Posterior cingulate gyrus (tissue), 11 donors: Measurements from ENCODE around the gene SACM1L.
"Not testable (repeated sequence)": the region's sequence is repeated elsewhere in the genome, so short reads cannot be mapped to it uniquely, and the experiment has no call there.

Experiments
- DNase-seq, 10 donors: peaks; one replicate each; pipeline versions ENCODE4 v3.0.0 to v3.0.0-alpha.2; 2020 to 2021; ENCODE audit warnings: mixed read lengths in 3 of 10
- intact Hi-C: fragments of 100-400 bp; cut with DNase I; formaldehyde crosslinking; loops from one replicate; pipeline ENCODE4 v1.15.1; 2023

The SACM1L gene

DNA sequence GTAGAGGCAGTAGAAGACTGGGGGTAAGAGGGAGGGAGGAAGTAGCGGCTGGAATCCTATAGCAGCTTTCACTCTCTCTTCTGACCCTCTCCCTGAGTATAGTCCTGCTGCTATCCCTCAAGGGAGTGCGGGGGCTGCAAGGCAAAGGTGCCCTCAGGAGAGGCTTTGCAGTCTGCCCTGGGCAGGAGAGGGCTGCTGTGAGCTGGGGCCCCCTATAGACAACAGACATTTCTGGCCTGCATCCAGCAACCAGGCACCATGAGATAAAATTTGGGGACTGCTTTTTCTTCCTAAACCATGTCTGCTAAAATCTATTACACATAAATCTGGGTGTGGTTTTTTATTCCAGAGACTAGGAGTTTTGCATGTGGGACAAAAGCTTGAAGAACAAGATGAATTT, 48.0 kb downstream of the SACM1L start:
- no peak for DNase-seq
- intact Hi-C loops: no loop called here

DNA sequence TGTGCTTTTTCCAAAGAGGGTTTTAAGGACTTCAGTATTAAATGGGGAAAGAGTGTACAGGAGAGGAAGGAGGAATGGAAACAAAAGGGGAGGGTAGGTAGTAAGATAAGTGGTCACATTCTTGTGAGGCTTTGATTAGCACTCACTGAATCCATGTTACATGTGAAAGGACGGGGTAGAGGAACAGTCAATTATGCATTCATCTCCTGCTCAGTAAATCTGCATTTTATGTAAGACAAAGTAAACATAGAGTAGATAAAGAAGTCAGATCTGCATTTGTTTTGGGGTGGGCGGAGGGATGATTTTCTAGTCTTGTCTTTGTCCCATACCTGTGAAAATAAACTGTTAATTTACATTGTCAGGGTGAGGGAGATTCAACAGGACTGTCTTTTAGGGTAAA, 50.8 kb downstream of the SACM1L start:
- no peak for DNase-seq
- intact Hi-C loops: no loop called here

DNA sequence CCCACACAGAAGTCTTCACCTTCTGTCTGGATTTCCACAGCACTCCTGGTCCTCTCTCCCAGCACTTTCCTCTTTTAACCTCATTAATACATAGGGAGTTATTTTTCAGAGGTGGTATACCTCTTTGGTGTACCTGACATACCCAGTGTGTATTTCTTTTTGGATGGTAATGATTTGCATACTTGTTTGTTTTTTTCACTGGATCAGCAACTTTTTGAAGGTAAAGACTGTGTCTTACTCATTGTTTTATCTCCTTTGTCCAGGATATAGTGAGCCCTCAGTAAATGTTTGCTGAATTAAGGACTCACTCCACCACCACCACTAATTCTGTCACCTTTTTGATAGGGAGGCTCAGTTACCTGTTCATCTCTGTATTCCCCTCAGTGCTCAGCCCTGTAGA, 52.1 kb downstream of the SACM1L start:
- intact Hi-C loops: no loop called here
- no peak for DNase-seq

DNA sequence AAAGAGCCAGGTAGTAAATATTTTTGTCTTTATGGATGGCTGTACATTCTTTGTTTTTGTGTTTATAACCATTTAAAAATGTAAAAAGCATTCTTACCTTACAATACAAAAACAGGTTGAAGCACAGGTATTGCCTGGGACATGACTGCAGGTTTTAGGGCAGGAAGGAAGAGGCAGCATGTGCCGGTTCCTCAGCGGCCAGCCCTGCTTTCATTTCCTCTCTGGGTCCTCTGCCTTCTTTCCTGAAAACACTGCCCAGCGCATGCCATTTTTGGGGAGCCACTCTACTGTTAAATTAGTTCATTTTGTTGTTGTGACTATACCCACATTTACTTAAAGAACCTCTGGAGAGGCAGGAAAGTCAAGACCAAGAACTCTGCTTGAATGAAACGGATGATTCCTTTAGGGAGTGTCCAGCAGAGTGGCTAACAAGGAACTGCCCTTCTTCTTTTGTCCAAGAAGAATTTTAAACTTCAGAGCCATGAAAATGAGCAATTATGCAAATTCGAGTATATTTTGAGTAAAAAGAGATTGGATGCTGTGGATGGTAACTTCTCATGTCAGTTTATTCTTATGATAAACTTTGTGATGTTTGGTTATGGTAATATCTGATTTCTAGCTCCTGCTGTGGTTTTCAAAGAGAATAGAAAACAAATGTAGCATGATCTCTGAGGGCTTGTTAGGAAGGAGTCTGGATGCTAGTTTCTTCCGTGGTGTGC, 52.7 kb downstream of the SACM1L start:
- DNase-seq: no peak
- intact Hi-C loops: no loop called here

DNA sequence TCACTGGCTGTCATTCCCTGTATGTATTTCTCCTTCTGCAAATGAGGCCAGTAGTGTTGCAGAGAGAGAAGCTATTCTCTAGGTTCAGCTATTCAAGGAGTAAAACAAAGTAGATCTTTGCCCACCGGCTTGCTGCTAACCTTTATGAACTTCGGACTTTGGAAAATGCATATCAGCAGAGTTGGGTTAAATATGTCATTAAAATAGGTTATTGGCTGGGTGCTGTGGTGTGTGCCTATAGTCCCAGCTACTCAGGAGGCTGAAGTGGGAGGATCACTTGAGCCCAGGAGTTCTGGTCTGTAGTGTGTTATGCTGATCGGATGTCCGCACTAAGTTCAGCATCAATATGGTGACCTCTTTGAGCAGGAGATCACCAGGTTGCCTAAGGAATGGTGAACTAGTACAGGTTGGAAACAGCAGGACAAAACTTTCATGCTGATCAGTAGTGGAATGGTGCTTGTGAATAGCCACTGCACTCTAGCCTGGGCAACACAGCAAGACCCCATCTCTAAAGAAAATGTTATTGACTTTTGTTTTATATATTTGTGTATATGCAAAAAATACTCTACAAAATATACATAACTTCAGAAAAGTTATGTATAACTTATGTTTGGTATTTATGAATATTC, 53.4 kb downstream of the SACM1L start:
- intact Hi-C loops: no loop called here
- no peak for DNase-seq

DNA sequence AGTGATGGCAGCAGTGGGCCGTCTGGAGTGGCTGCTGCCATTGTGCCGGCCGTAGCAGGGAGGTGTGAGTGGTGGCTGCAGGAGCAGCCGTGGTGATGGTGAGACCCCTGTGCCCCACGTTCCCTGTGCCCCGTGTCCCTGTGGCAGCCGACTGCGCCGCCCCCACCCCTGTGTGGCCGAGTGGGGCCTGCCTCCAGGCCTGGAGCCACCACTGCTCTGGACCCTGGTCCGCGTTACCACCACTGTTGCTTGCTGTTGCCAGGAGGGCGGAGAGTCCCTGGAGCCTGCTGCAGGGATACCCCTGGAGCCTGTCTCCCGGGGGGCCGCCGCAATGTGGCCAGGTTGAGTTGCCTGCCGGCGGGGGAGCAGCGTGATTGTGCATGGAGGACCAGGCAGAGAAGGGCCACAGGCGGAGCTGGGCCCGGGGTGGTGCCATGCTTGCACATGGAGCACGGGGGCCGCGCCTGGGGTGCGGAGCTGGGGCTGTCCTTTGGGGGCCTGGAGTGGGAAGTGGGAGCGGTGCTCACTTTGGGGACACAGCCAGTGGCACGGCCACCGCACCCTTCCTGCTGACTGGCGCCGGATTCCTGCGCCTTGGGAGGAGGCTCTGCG, 57.1 kb downstream of the SACM1L start:
- intact Hi-C loops: no loop called here
- peak in 1 of 10 donors; percentile 83 for DNase-seq

DNA sequence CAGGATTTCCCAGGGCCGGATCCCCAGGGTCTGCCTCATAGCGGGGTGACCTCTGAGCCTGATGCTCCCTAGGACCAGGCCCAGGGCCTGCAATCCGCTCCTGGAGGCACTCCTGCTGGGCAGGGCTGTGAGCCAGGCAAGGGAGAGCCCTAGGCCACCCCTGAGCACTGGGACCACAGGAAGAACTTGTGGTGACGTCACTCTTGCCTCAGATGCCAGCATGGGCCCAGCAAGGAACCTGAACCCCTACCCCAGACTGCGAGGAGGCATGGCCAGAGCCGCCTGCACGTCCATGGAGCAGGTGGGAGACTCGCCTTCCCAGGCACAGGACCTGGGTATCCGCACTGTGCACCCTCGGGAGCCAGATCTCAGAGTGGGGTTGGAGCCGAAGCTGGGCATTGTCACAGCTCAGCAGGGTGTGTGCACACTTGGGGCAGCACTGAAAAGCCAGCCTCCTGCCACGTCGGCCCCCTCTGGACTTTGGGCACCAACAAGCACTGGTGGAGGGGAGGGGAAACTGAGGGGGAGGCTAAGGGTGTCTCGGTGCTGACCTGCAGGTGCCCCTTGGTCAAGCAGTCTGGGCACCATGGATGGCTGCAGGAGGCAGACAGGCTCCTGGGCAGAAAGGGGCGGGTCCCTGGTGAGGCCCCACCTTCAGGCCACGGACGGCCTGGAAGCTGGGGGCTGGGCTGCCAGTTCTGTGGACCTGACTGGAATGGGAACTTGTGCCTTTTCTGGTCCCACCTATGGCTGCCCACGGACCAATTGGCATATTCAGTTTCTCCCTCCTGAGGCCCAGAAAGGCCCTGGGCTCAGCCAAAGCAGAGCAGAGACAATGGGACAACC, 57.8 kb downstream of the SACM1L start:
- peak in 1 of 10 donors; percentile 85 for DNase-seq
- intact Hi-C loops: no loop called here

DNA sequence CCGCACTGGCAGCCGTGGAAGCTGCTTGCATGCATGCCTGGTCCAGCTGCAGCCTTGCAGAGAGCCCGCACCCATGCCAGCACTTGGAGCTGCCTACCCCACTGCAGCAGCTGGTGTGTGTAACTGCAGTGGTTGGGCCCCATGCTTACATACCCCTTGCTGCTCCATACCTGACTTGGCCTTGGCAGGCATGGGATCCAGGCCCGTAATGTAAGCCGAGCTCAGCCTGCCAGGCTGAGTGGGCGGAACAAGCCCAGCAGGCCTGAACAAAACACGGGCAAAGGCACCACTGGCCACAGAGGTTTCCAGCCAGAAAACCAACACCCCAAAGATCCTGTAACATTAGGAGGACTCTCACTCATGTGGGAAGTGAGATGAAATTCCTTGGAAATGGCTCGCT, 58.9 kb downstream of the SACM1L start:
- DNase-seq: no peak
- intact Hi-C loops: no loop called here

DNA sequence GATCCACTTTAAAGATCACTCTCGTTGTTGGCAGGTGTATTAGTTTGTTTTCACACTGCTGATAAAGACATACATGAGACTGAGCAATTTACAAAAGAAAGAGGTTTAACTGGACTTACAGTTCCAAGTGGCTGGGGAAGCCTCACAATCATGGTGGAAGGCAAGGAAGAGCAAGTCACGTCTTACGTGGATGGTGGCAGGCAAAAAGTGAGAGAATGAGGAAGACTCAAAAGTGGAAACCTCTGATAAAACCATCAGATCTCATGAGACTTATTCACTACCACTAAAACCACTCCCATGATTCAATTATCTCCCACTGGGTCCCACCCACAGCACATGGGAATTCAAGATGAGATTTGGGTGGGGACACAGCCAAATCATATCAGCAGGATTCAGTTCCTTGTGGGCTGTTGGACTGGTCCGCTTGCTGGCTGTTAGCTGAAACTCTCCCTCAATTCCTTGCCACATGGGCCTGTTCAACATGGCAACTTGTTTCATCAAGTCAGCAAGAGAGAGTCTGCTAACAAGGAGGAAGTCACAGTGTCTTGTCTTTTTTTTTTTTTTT, 59.9 kb downstream of the SACM1L start:
- intact Hi-C loops, DNase-seq: not testable (repeated sequence)

DNA sequence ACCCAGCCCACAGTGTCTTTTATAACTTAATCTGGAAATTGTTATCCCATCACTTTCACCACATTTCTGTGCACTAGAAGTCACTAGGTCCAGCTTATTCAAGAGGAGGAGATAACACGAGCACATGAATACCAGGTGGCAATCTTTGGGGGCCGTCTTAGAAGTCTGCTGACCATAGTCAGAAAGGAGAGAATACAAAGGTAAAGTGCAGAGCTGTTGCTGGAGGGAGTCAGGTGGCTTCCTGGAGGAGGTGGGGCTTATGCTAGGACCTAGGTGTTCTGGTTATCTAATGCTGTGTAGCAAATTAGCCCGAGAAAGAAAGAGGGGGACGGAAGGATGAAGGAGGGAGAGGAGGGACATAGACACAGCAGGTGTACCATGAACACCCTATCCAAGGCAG, 60.7 kb downstream of the SACM1L start:
- no peak for DNase-seq
- intact Hi-C loops: no loop called here

DNA sequence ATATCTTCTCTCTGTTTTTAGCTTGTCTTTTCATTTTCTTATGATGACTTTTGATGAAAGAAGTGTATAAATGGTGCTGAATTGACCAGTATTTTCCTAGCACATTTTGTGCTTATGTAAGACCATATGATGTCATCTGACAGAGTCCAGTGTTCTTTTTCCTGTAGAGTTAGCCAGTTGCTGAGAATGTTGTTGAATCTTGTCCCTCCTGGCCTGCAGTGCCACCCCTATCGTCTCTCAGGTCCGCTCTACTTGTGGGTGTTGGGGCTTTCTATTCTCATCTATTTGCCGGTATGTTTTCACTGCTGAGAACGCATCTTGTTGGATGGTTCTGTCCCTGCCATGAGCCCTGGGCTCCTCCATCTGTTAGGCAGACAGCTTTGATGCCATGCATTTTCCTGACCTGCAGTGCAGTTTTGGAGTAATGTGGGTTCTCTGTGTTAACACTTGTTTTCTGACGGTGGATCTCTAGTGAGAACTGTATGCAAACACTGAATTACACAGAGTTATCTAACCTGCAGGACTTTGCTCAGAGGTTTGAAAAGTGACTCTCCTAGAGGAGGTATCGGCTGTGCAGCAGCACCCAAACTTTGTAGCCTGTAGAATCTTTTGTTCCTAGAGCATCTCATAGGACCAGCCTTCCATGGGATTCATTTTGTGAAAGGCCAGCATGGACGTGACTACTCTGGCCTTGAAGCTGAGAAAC, 62.5 kb downstream of the SACM1L start:
- intact Hi-C loops: no loop called here
- DNase-seq: no peak

DNA sequence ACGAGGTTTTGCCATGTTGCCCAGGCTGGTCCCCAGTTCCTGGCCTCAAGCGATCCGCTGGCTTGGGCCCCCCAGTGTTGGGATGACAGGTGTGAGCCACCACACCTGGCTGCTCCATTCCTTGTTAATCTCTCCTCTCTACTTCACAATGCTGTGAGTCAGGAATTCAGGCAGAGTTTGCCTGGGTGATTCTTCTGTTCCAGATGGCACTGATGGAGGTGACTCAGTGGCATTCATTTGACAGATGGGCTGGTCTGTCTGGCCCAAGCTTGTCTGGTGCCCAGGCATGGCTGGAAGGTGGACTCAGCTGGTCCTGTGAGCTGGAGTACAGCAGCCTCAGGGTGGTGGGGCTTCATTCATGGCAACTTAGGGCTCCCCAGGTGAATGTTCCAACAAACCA, 63.9 kb downstream of the SACM1L start:
- intact Hi-C loops: no loop called here
- no peak for DNase-seq

DNA sequence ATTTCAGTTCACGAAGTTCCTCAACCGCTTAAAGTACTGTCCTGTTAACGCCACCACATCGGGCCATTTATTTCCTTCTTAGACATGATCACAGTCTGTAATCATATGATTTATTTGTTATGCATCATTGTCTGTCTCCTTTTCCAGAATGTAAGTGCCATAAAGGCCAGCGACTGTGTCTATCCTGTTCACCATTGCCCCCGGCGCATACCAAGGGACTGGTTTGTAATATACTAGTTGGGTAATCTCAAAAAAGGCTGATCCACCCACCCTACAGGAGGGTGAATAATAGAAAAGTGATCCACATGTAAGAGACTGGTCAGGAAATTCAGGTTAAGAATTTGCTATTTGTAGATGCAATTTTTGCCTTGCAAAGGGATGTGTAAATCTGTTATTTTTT, 65.3 kb downstream of the SACM1L start:
- DNase-seq: no peak
- intact Hi-C loops: no loop called here

DNA sequence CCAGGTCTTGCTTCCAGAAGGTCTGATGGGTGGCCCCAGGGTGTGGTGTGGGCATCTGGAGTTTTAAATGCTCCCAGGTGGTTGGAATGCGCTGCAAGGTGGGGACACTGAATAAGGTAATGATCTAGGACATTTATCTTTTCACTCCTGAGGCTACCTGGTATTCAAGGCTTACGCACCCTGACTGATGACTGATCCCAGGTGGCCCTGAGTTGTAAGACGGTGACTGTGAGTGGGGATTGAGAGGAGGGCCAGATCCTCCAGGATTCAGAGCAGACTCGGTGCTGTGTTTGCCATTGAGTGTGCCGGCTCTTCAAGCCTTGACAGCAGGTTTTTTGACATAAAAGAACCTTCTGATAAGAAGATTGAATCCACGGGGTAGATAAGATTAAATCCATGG, 66.9 kb downstream of the SACM1L start:
- DNase-seq: no peak
- intact Hi-C loops: no loop called here

DNA sequence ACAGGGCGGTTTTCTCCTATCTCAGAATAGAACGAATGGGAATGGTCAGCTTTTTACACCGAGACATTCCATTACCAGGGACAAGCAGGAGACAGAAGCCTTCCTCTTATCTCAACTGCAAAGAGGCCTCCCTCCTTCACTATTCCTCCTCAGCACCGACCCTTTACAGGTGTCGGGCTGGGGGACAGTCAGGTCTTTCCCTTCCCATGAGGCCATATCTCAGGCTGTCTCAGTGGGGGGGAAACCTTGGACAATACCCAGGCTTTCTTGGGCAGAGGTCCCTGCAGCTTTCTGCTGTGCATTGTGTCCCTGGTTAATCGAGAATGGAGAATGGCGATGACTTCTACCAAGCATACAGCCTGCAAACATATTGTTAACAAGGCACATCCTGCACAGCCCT, 67.9 kb downstream of the SACM1L start:
- intact Hi-C loops, DNase-seq: not testable (repeated sequence)

DNA sequence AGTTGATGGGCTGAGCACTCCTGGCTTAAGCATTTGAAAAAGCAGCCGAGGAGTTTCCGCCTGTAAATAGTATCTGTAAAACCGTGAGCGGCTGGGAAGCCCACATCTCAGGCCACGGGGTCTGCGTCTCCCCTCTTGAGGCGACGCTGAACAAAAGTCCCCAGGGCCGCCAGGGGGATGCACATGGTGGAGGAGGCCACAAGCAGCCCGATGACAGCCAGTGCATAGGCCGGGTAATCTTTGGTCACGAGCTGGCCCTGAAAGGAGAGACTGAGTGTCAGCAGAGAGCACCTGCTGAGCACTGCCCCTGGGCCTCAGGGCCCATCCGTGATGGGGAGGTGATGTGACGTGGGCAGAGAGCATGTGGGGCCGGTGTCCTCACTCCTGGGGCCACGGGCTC, 69.7 kb downstream of the SACM1L start:
- intact Hi-C loops: no loop called here
- no peak for DNase-seq

DNA sequence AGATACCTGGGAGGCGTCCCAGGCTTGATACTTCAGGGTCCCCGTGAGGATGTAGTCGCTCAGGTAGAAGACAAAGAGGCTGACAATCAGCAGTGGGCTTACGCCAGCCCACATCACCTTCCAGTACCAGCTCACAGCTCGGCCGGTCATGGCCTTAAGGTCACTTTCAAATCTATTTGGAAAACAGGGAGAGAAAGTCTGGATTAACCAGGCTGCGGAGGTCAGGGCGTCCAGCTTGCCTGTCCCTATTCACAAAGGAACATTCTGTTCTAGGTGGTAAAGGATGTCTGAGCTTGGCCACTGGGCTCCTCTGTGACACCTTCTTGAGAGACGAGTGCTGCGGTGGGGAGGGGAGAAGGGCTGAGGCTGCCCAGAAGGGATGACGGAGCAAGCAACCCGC, 70.7 kb downstream of the SACM1L start:
- intact Hi-C loops: loop anchor here (2.0 to 5.0 kb wide), 2 partner anchors 167 to 319 kb away; no protein-coding TSS in a partner anchor
- DNase-seq: no peak

DNA sequence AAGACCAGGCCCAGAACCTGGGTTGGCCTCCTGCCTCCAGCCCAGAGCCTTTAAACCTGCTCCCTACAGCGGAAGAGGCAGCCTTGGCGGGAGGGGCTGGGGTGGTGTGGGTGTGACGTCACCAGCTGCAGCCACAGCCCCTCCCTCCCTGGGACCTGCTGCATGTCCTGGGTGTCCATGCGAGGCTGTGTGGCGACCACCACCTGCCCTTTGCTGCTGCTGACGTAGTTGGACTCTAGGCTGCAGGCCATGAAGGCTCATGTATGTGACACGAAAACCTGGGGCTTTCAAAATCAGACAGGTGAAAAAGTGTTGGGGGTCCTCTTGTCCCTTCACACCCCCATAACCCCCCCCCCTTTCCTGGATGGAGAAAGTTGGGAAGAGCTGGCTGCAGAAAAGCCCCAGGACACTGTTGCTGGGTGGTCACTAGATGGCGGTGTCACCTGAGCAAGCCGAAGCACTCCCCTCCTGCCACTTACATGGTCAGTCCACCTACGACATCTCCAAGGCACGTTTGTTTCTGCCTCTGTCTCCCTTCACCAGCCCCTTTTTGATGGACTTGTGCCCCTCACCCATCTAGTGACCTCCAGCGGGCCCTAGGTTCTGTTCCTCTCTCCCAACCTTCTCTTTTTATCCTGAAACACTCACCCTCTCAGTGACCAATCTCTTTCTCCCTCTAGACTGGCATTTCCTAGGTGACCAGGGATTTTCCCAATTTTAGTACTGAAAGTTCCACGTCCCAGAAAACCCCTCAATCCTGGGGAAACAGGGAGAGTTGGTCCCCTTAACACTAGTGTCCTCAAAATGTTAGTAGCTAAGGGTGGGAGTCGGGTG, 71.9 kb downstream of the SACM1L start:
- peak in 5 of 10 donors; percentile 26 to 93 (median 41) for DNase-seq
- intact Hi-C loops: loop anchor here (2.0 to 5.0 kb wide), 2 partner anchors 166 to 318 kb away; no protein-coding TSS in a partner anchor

DNA sequence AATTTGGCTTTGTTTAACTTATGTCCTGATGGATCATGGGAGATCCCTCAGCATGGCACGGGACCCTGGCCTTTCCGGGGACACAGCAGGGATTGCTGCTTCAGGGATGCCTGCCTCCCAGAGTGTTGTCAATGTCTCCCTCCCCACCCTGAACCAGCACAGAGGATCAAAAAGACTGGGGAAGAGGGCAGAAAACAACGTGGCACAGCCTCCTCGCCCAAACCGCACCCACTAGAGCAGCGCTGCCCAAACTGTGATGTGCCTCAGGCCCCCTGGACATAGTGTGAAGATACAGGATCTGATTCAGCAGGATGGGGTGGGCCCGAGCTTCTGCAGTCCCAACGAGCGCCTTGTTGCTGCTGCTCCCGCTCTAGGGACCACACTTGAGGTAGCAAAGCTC, 72.6 kb downstream of the SACM1L start:
- DNase-seq: no peak
- intact Hi-C loops: loop anchor here (2.0 to 5.0 kb wide), 2 partner anchors 165 to 317 kb away; no protein-coding TSS in a partner anchor
